Mammary epithelial cell (primary cell): ENCODE results near the gene WWC1.

Experiments used
- CTCF ChIP-seq, 2 donors: IDR thresholded peaks in 1 of 2; conservative IDR thresholded peaks in 1 of 2; 2 replicates each; pipeline ENCODE4 v1.5.1; 2011 to 2012; ENCODE audit warnings: inconsistent platforms in 2 of 2, low read length in 2 of 2, mild to moderate bottlenecking in 2 of 2, control low read depth in 1 of 2, low read depth in 1 of 2; ENCODE audit not compliant: insufficient read depth in 1 of 2; ENCODE audit errors: extremely low read depth in 1 of 2
- EZH2 ChIP-seq: IDR thresholded peaks from 2 replicates; pipeline ENCODE4 v1.6.1; 2012; ENCODE audit warnings: low read length, inconsistent platforms, borderline replicate concordance

GRCh38 chr5:168260353-168261226 lies 30.9 kb upstream of the WWC1 start:
- TF ChIP-seq CTCF (conservative IDR thresholded peaks at IDR 0.05 in 1 of 2, IDR thresholded peaks at IDR 0.05 in 1 of 2; ENCODE audit: extremely low read depth in 1 of 2, insufficient read depth in 1 of 2, low read depth in 1 of 2, low read length in 2 of 2) (no peak), EZH2 (no peak)
